Cardiac ventricle fibroblast (primary cell): Measurements from ENCODE around the gene FOXB2. TPM values are rescaled to one million over a fixed set of nuclear protein-coding genes. Genes with fewer than 3 reads are reported as not detected.

Source experiments
- total RNA-seq: library from RNA; depleted of rRNA; stranded (reverse); fragments of >200 nt; gene quantifications from 2 replicates; pipeline ENCODE4 v1.2.3, GENCODE V29; 2015

Gene FOXB2
- total RNA-seq: not detected in 2 replicates

GRCh38 chr9:77019236-77019925 lies at the start of gene FOXB2:
TSS of gene FOXB2 (plus strand) at chr9:77019655. CDS start at chr9:77019655, 0 bp downstream.

Other genes with a start within 250 kb of the FOXB2 start
- 12.7 and 15.6 TPM in 2 replicates for gene PRUNE2, start 113.5 kb upstream of the FOXB2 start, total RNA-seq
- 4.4 and 7.3 TPM in 2 replicates for gene VPS13A, start 157.9 kb downstream of the FOXB2 start, total RNA-seq